Activated gamma-delta T cell treated with anti-CD3 and anti-CD28 coated beads, Interleukin-2, amount 50 U/mL, for 16 hours (primary cell): ENCODE results near the gene GPR61.

Source experiments
- DNase-seq: peaks from one replicate; pipeline ENCODE4 v3.0.0-alpha.2; 2020; ENCODE audit warnings: low read depth

Gene GPR61

DNA sequence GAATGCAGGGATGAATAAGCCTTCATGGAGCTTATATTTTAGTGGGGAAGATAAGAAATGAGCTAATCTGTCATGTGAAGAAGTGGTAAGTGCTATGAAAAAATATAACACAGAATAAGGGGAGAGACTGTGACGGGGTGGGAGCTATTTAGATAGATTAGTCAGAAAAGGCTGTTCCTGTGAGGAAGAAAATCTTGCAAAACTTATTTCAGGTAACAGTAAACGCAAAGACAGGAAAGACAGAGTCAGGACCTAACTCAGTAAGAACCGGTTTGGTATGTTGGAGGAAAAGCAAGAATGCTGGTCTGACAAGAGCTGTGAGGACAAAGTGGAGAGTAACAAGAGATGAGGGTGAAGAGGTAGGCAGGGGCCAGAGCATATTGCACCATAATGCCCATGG lies 30.7 kb downstream of the GPR61 start:
- DNase-seq = no peak

DNA sequence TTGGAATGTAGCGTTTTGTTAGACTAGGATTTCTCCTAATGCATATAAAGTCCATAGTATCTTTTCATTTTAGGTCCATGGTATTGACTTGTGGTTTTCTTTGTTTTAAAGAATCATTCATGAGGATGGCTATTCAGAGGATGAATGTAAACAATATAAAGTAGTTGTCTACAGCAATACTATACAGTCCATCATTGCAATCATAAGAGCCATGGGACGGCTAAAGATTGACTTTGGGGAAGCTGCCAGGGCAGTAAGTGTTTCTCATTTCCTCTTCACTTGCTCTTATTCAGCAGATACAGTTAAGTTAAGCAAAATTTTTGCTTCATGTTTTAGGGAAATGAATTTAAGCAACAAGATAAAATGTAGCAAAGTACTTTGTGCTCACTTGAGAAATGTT lies 34.1 kb downstream of the GPR61 start:
- no peak for DNase-seq

DNA sequence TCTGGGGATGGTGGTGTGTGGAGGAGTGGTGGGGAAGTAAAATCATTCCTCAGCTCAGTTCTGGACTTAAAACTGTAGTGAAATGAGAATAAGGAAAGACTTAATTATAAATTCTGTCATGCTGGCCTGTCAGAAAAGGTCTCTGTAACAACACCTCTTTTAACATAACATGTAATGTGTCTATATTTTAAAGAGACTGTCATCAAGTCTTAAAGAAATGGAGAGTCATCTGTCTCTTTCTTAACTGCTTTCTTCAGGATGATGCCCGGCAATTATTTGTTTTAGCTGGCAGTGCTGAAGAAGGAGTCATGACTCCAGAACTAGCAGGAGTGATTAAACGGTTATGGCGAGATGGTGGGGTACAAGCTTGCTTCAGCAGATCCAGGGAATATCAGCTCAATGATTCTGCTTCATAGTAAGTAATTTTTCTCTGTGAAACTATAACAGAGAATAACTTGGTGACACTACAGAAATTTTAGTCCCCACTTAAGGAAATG lies 39.3 kb downstream of the GPR61 start:
- DNase-seq = no peak

DNA sequence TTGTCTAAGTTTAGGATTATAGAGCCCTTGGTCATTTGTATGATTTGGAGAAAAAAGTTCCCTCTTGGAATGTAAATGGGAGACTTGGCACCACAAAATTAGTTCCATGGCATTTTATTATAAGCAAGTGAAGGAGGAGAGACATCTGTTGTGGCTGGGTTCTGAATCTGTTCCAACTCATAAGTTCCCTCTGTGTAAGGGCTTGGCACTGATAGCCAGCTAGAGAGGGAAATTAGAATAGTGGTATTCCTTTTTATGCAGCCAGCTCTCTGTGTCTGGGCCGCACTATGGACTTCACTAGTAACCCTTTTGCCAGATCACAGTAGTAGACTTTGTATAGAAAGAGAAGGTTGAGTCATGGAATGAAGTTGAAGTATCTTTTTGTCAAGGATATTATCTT lies 39.8 kb downstream of the GPR61 start:
- no peak for DNase-seq

- DNase-seq = no peak
Observed at GRCh38 chr1:109582021-109582420, 42.3 kb downstream of the GPR61 start.

DNA sequence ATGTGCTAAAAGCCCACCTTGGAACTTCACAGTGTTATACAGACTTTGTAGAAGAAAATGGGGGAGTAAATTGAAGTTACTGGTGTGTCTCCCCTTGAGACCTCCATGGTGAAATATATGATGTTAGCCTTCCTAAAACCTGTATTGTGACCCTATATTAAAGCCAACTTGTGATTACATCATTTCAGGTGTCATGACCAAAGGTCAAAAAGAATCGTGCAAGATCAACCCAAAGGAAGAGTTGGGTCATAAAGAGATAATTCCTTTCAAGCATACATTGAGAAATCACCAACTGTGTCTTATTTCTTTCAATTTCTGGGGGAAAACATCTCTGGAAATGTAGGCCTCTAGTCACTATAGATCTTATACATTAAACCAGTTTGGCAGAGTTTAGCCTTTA lies 45.1 kb downstream of the GPR61 start:
- no peak for DNase-seq

DNA sequence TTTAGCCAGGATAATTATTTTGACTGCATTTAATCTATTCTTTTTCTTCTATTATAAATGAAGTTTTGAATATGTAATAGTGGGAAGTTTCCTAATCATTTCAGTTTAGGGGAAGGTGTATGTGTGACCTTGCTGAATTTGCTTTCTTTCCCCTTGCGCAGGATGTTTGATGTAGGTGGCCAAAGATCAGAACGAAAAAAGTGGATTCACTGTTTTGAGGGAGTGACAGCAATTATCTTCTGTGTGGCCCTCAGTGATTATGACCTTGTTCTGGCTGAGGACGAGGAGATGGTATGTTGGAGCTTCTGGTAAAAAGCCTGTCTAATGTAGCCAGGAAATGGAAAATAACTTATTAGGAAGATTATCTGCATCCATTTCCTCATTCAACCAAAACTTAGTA lies 46.4 kb downstream of the GPR61 start:
- no peak for DNase-seq

DNA sequence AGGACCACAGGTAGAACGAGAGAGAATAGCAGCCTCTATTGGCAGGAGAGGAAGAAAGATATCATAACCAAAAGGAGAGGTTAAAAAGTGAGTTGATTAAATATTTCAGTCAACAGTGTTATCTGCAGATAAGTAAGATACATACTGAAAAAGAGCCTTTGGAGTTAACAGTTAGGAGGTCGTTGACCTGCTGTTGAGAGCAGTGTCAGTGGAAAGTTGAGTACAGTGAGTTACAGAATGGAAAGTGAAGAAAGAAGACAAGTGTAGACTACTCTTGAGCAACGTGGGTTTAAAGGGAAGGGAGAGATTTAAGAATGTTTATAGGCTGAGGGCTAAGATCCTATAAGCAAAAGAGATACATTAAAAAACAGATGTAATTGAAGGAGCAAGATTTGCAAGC lies 49.5 kb downstream of the GPR61 start:
- no peak for DNase-seq

DNA sequence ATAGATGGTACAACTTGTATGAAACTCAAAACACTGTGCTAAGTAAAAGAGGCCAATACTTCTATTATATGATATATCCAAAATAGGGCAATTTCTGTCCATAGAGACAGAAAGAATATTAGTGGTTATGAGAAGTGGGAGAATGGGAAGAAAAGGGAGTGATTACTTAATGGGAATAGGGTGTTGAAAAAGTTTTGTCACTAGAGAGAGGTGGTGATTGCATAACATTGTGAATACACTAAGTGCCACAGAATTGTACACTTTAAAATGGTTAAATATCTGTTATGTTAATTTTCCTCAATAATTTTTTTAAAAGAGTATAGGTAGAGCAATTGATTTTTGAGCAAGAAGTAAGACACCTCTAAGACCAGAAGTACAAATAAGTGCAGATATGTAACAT lies 50.0 kb downstream of the GPR61 start:
- DNase-seq = no peak

GRCh38 chr1:109592916-109593315 lies 53.2 kb downstream of the GPR61 start:
- DNase-seq = no peak

DNA sequence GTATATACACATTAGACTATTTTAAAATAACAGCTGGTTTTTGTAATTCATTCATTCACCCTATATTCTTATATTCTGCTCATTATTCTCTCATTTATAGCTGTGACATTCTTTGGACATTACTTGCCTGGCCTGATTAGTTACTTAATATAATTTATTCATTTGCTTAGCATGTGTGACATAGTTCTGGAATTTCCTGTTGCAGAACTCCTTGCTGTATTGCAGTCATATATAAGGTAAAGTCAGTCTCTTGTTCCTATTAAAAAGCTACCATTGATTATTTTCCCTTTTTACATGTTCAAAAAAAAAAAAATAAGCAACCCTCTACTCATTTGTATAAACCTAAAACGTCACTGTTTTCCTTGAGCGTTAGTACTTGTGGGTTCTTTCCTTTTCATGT lies 55.9 kb downstream of the GPR61 start:
- no peak for DNase-seq
